Stimulated activated CD4-positive, alpha-beta T cell treated with anti-CD3 and anti-CD28 coated beads, Interleukin-4, amount 100 ng/mL, for 48 hours (primary cell): ENCODE data around the gene TMEM273.

Experiments
- DNase-seq, 2 donors: peaks; one replicate each; pipeline ENCODE4 v3.0.0-alpha.2; 2020; ENCODE audit warnings: low read depth in 2 of 2

Gene TMEM273

DNA sequence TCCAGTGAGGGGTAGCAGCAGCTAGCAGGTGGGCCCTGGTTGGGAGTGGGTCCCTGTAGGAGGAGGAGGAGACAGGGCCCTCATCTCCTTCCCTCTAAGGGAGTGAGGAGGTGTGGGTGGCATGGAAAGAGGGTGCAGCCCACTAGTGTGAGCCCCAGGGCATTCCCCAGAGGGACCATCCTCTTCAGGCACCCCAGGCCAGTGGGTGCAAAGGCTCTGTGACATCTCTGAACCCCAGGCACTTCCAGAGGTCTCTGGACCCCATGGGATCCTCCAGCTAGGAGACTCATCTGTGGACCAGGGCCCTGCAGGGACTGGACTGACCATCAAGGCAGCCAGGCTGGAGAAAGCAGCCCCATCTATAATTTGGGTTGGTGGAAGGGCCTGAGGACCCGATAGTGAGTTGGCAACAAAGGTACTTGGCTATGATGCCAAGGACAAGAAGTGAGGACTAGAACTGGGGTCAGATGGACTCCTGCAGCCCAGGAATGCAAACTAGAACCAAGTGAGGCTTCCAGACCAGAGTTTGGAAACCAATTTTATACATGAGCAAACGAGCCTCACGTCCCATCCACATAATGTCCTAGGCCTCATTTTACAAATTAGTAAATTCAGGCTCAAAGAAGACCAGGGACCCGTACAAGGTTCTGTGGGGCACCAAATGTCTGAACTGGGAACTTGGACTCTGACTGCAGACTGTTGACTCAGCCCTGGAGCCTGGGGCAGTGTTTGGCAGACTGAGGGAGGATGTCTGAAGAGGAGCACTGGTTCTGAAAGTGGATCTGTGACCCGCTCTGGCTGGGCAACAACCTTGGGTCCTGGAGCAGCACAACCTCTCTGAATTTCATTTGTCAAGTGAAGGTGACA, 71.4 kb downstream of the TMEM273 start:
- no peak for DNase-seq

DNA sequence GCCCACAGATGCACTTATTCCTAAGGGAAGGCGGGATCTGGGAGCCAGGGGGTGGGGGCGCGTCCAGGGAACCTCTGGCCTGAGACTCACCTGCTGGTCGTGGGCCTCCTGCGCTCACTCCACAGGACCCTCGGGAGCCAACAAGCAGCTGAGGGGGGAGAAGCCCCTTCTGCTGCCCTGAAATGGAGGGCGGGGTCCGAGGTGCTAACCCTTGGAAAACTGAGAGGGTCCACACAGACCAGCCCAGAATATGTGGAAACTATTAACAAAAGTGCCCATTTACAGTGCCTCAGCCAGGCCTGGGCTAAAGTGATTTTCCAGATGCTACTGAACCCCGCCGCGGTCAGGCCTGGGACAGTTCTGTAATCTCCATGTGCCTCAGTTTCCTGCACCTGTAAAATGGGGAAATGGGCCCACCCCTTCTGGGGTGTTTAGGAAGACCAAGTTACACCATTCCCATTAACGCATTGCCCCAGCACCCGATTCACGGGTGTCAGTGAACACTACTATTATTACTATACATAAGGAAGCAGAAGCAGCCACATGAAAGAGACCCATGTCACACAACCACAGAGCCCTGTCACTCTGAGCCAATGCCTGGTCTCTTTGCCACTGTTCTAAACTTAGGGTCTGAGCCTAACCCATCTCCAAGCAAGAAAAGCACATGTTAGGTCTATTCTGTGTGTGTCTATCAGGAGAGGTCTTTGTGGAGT, 72.2 kb downstream of the TMEM273 start:
- no peak for DNase-seq

DNA sequence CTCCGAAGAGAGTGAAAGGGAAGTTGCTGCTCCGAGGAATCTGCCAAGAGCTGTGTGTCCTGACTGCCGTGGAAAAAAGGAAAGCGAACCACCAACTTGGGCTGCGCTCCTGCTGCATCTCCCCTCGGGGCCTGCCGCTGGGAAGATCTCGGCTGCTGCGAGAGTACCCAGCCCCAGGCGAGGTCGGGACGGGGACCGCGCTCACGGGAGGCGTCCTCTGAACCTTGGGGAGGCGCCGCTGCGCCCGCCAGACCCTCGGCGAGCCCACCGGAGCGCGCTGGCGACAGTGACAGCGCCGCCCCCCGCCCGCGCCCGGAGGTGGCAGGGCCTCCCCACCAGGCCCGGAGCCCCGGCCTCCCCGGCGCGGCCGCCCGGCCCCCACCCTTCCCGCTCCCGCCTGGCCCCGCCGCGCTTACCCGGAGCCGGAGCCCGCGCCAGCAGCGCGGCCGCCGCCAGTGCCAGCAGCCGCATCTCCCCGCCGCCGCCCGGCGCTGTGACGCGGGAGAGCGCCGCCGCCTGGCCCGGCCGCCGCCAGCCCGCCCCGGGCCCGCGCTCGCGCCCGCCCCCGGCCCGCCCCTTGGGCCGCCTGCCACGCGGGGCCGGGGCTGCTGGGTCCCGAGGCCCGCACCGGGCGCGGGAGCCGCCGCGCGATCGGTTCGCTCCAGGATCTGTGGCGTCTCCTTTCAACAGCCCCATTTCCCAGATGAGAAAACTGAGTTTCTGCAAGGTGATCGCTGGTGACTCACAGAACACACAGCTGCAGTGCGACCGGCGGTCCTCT, 73.0 kb downstream of the TMEM273 start, which contains the start of gene VSTM4:
VSTM4 (minus strand) TSS at position 508 of the 781 bp plus-strand sequence; CDS start at position 471, 37 bp downstream.
- DNase-seq: no peak

DNA sequence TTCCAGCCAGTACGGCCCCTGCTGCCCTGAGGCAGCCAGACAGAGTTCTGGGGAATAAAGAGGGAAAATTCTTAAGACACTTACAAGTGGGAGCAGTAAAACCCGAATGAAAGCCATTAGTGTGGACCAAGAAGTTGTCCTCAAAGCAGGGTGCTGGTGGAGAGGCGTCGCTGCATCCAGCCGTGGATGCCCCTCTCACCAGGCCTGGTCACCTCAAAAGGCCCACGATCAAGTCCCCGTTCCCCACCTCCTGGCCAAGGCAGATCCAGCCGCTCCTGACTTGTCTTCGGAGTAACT, 73.5 kb downstream of the TMEM273 start:
- no peak for DNase-seq

DNA sequence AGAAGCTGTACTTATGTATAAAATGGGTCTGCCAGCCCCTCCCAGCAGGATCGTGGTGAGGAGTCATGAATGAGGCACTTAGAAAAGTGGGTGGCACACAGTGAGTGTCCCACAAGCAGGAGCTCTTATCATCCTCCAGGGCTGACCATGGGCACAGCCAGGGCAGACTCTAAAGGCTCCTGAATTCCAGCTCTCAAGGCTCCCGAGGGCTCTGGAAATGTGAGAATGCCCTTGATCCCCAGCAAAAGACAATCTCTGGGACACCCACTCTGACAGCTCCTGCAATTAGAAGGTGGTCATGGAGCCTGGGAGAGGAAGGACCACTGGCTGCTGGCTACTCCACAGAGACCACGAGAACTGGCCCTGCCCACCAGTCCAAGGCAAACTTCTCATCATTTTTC, 74.5 kb downstream of the TMEM273 start:
- no peak for DNase-seq

DNA sequence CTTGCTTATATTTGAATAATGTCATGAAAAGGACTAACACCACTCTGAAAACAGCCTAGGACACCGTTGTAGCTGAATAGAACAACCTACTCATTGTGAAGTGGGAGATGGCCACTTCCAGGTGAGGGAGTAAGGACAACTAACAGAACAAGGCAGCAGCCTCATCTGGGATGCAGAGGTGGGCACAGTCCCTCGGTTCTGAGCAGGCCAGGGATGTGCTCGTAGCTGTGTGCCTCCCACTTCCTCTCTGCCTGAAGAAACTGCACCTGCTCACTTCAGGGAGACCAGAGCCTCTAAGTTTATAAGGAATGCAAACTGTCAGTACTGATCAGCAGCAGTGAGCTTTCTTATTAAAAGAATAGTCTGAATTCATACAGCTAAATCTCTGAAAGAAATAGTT, 75.3 kb downstream of the TMEM273 start:
- no peak for DNase-seq

DNA sequence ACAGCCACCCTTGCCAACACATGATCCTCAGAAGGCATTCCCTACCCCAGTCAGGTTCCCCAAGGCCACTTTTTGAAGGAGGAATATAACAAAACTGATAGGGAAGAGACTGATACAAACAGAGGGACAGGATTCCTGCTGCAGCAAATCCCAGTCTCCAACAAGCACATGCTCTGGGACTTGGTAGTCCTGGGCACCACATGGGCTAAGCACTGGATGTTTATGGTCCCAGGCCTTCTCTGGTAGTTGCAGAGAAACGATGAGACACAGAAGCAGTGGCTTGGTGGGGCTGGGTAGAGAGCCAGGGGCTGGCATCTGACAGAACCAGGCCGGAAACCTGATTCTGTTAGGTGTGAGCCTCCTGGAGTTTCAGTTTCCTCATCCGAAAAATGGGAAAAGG, 76.1 kb downstream of the TMEM273 start:
- DNase-seq: no peak

DNA sequence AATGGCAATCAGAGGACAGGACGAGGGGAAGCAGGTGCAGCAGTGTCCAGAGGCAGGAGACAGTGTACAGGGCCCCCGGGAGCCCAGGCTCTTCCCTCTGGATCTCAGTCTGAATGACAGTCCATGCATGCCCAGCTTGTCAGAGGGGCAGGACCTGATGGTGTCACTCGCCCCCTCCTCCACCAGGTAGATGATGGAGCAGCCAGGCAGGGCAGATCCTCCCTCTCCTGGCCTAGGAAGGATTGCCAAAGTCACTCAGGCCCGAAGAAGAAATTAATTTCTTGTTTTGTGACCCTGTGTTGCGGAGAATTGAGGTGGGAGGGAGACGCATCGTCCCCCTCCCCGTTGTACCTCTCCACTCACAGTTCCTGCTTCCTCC, 76.9 kb downstream of the TMEM273 start:
- DNase-seq: no peak

DNA sequence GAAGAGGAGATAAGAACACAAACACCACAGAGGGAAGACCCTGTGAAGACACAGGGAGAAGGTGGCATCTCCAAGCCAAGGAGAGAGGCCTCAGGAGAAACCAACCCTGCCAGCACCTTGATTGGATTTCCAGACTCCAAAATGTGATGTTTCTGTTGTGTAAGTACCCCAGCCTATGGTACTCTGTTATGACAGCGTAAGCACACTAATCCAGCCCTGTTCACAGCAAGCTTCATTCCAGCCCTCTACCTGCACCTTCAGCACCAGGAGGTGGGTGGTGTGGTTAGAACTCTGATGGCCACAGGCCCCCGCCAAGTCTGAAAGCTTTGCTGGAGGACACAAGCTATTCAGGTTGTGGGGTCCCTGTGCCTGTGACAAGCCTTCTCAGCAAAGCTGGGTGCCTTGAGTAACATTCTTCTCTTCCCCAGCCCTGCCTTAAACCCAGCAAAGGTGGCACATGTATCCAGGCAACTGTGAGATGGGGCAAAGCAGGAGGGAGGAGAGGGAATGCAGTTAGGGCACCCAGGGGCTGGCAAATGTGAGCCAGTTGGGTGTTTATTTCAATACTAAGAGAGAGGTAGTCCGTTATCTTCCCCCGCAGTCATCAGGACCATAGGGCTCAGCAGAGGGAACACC, 77.4 kb downstream of the TMEM273 start:
- no peak for DNase-seq

DNA sequence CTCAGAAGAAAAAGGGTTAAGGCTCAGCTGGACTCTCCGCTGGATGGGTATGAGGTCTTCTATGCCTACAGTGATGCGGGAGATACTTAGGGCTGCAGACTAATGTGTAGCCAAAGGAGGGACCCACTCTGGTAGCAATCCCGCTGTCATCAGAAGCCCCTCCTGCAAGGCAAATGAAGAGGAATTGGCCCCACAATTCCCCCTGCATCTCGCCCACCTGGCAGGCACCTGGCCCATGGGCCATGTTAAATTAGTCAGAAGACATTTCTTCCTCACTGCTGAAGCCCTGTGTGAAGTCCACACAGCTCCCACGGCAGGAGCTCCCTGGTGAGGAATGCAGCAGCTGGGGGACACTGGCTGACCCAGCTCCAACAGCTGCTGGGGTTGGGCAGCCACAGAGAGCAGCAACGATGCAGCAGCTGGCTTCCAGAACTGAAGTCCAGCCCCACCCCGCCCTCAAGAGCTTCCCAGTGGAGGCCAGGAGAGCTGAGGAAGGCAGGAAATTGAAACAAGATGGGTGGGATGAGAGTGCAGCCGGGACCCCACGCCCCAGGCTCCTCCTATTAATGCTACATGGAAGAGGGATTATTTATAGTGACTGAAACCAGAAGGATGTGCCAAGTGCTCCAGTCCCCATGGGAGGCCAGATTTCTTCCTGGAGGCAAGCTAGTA, 78.4 kb downstream of the TMEM273 start:
- no peak for DNase-seq

DNA sequence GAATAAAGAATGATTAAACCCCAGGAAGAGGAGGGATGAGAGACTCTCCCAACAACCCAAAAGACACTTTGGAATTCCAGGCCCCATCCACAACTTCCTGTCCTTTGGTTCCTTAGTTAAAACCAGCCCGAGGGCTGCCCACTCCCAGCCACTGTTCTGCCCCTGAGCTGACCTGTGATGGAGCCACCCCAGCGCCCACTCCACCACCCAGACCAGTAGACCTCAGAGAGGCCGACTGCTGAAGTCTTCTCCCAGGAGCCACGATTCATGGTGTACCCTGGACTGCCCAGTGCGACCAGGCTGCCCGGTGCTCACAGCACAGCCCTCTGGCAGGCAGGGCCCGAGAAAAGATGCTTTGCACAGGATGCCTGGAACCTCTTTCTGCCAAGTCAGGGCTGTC, 79.5 kb downstream of the TMEM273 start:
- DNase-seq: no peak

DNA sequence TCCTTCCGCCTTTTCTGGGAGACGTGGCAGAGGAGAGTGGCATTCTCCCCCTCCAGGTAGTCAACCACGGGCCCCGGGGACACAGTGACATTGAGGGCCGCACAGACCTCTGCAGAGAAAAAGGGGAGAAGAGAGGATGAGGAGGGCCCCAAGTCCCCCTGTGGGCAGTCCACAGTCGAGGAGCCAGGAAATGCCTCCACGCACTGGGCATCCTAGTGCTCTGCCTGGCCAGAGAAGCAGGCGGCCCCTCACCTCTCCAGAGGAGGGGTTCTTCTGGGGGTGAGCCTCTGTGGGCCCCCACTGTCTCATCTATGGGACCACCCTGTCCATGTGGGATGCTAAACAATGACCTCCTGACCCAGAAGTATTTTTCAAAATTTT, 80.3 kb downstream of the TMEM273 start:
- no peak for DNase-seq

DNA sequence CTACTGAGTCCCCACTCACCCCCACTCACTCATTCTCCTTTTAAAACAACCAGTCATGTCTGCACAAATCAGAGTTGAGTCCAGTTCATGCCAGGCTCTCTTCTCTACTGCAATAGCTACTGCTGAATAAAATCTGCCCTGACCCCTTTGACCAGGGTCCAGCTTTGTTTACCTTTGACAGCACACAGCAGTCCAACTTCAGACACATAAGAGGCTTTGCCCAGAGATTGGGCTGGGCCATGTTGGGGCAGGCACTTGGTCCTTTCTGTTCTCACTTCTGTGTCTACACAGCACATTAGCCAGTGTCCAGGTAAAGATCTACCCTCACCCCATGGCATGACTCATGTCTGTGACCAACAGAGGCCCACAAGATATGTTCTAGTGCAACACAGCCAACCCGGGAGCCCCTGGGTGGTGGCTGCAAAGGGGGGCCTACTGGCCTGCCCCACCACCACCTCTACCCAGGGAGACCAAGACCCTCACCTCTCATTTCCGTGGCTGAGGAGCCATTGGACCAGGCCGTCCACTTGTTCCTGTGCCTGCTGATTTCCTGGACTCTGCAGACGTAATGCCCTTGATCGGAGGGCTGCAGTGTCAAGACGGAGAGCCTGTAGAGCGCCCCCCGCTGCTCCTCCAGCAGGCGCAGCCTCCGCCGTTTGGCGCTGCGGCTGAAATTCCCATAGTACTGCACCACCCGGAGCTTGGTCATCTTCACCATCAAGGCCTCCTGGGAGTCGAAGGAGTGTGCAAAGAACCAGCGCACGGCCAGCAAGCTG, 80.9 kb downstream of the TMEM273 start:
- no peak for DNase-seq

DNA sequence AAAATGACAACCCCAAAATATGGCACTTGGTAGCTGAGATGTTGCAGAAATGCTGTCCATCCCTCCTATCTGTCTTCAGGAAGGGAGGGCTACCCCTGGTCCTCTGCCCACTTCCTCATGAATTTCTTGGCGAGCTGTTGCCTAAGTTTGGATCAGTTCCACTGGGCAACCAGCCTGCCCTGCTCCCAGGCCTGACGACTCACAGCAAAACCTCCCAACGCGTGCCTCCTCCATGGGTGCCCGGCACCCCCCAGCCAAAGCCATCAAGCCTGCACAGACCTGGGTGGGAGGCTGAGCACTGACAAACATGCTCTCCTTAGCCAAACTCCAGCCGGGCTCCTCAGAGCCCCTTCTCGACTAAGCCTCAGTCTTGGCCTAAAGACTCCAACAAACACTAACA, 81.7 kb downstream of the TMEM273 start:
- no peak for DNase-seq

DNA sequence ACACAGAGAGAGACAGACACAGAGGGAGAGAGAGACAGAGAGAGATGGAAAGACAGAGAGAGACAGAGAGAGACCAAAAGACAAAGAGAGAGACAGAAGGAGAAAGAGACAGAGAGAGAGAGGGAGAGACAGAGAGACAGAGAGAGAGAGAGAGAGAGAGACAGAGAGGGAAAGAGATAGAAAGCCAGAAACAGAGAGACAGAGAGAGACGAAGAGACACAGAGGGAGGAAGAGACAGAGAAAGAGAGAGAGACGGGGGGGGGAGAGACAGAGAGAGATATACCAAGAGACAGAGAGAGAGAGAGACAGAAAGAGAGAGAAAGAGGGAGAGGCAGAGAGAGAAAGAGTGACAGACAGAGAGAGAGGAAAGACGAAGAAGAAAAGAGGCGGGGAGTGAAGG, 83.1 kb downstream of the TMEM273 start:
- no peak for DNase-seq
